T-helper 2 cell (primary cell): ENCODE data around the gene CA10.

Source experiments
- DNase-seq, 5 experiments: peaks; one replicate each; pipeline versions ENCODE4 v3.0.0 to v3.0.0-alpha.2; 2012 to 2022

The CA10 gene

DNA sequence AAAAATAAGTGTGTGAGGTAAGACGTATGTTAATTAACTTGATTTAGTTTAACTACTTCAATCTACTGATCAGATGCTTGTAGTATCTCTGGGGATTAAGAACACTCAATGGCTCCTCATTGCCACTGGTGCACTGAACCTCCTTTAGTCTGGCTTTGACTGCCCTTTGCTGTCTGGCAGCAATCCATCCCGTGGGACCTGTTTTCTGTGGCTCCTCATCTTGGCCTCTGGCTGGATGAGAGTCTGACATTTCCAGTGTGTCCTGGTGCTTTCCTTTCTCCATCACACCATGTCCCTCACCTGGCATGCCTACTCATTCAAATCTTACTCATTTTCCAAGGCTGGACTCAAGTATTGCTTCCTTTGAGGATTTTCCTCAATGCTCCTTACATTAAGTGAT is 212.2 kb downstream of the CA10 start:
- no peak for DNase-seq

GRCh38 chr17:51941272-51941671 is 217.2 kb downstream of the CA10 start:
- peak in 1 of 5 experiments; percentile 11 for DNase-seq

DNA sequence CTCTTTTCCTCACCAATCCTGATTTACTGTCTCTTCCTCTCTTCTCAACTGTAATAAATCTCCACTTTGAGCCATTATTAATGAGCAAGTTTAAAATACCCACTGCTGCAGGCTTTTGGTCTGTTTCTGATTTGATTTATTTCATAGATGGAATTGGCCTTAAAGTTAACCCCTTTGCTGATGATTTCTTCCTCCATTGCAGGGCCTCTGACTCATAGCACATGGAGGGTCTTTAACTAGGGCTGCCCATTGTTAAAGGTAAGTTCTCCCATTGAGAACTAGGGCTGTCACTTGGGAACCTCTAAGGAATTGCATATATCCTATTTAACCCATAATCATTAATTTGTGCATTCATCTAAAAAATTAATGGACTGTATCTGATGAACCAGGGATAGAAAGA is 221.2 kb downstream of the CA10 start:
- no peak for DNase-seq

DNA sequence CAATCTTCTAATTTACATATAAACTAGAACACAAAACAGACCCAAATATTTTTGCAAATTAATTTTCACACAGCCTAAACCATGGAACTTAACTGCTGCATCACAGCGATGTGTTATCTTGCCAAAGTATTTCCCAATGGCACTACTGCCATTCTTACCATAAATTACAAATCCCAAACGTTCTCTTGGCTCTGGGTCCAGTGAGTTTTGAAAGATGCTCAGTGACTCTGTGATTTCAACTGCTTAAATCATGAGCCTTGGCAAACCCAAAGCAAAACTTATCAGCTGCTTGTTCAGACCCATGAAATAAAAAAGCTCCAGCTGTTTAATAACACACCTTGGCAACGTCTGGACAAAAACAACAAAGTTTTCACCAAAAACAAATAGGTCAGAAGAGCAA is 223.0 kb downstream of the CA10 start:
- no peak for DNase-seq

DNA sequence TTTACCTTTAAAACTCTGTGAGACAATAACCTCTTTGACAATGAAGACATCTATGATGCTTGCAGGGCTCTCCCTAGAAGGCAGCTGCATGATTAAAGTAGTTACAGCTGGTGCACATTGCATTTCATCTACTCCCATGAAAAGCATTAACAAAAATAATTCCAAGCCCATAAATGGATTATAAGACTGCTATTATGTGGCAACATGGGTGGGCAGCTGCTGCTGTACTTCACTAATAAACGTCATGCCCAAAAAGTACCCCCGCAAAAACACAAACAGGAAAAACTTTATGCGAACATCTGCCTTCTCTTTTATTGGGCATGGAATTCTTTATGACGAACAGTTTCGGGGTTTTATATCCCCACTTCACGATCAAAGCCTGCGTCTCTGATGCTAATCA is 224.9 kb downstream of the CA10 start:
- DNase-seq = no peak

- no peak for DNase-seq
Observed at GRCh38 chr17:51926448-51926847, 232.1 kb downstream of the CA10 start.

DNA sequence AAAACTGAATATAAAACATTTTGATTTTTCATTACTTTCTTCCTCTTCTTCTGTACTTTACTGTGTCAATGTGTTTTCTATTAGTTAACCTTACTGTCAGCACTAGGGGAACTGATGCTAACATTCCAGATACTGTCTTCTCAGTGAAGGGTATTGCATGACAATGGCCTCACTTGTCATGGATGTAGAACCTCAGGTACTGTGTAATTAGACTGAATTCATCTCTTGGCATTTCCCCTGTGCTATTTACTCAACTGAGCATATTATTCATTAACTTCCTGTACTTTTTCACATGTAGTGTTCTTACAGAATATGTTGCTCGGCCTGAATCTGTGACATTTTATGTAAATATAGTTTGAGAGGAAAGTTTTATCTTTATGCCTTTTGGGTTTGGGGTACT is 237.0 kb downstream of the CA10 start:
- no peak for DNase-seq

GRCh38 chr17:51914577-51914976 is 243.9 kb downstream of the CA10 start:
- DNase-seq = peak in 1 of 5 experiments; percentile 38

- DNase-seq = peak in 1 of 5 experiments; percentile 36
Observed at GRCh38 chr17:51913491-51914205, 244.9 kb downstream of the CA10 start.

GRCh38 chr17:51912939-51913338 is 245.6 kb downstream of the CA10 start:
- no peak for DNase-seq

- no peak for DNase-seq
Observed at GRCh38 chr17:51911237-51911636, 247.3 kb downstream of the CA10 start.

- DNase-seq = no peak
Observed at GRCh38 chr17:51909971-51910370, 248.5 kb downstream of the CA10 start.

DNA sequence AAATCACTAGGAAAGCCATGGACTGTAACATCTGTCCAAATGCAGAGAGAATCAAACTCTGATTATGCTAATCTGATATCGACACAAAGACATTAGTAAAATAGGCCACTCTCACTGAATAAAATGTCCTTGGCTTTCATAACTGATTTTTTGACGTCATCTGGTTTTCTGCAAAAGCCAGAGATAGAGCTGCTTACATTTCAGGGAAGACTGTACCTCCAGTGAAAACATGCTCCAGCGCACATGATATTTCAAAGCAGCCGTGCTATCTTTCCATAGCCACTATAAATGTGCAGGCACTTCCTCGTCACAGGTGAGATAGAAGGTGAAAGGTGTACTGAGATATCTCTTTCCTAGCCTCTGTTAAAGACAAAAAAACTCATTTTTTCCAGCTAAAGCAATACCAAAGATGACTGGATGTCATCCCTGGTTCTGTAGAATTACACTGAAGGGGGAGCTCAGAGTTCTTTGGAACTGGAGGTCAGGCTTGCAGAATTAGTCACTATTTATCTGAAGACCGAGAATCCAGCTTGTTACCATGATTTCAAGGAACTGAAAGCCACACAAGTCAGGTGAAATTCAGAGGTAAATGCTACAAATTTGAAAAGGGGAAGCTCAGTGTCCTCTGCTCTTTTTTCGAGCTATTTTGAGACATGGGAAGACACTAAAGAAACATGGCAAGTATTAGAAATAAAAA is 249.5 kb downstream of the CA10 start:
- DNase-seq = peak in 1 of 5 experiments; percentile 79

- no peak for DNase-seq
Observed at GRCh38 chr17:51907041-51907440, 251.5 kb downstream of the CA10 start.

- DNase-seq = no peak
Observed at GRCh38 chr17:51904379-51904778, 254.1 kb downstream of the CA10 start.

GRCh38 chr17:51901242-51901641 is 257.3 kb downstream of the CA10 start:
- peak in 1 of 5 experiments; percentile 32 for DNase-seq

- DNase-seq = no peak
Observed at GRCh38 chr17:51891936-51892335, 266.6 kb downstream of the CA10 start.

DNA sequence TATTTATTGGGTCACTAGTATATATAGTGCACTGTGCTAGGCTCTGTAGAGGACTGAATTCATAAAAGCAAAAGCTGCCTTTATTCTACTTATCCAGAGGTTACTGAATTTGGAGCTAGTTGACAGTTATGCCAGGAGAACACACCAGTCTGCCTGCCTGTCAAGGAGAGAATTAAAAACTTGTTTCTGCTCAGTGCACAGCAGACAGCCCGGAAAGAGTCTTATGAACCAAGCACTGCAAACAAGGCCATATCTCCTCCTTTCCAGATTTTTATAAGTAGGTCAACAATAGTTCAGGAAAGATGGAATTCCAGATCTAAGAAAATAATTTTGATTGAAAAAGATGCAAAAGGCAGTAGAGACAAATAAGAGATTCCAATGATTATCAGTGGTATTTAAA is 267.8 kb downstream of the CA10 start:
- DNase-seq = no peak

DNA sequence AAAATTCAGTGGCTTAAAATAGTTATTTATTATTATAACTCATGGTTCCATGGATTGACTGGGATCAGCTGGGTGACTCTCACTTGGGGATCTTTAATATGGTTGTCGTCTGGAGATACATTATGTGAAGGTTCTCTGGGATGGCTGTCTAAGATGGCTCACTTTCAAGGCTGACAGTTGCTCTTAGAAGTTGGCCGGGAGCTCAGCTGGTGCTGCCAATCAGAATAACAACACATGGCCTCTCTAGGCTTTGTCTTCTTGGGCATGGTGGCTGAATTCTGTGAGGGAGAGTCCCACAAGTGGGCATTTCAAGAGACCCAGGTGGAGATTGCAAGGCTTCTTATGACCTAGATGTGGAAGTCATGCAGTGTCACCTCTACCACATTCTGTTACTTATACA is 269.7 kb downstream of the CA10 start:
- DNase-seq = no peak

DNA sequence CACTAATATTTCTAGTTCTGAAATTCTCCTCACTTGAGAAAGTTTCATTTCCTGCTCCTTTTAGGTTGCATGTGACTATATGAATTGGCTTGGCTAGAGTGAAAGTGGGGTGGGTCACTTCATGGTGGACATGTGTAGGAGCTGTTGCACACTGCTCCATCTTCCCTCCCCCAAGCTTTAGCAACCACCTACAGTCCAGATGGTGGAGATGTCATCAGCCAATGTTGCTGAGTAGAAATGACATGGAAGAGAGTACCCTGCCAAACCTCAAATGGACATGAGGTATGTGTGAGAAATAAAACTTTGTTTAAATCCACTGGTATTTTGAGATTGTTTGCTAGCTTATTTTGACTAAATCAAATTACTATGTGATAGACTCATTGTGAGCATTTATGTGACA is 281.5 kb downstream of the CA10 start:
- DNase-seq = no peak

- no peak for DNase-seq
Observed at GRCh38 chr17:51873302-51873701, 285.2 kb downstream of the CA10 start.

DNA sequence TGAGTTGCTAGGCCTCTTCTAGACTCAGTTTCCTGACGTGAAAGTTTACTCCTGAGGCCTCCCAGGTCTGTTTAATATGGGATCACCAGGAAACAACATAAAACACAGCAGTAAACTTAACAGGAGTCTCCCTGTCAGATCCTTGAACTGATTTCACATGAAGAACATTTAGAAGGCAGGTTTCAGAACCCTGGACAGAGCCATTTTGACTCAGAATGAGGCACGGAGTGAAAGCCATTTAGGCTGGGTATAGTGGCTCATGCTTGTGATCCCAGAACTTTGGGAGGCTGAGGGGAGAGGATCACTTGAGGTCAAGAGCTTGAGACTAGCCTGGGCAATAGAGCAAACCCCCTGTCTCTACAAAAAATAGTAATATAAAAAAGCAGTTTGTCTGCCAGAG is 289.1 kb downstream of the CA10 start:
- DNase-seq = peak in 1 of 5 experiments; percentile 48

GRCh38 chr17:51860954-51861561 is 297.5 kb downstream of the CA10 start:
- peak in 1 of 5 experiments; percentile 74 for DNase-seq

- peak in 1 of 5 experiments; percentile 52 for DNase-seq
Observed at GRCh38 chr17:51857052-51857597, 301.4 kb downstream of the CA10 start.
